Putamen (tissue), 1 donor: Measurements from ENCODE around the gene ZNF665.
"Not testable (repeated sequence)": the region's sequence is repeated elsewhere in the genome, so short reads cannot be mapped to it uniquely, and the experiment has no call there.

ENCODE experiments used
- DNase-seq: peaks from one replicate; pipeline ENCODE4 v3.0.0-alpha.2; 2016; ENCODE audit warnings: low spot score

ZNF665 gene

DNA sequence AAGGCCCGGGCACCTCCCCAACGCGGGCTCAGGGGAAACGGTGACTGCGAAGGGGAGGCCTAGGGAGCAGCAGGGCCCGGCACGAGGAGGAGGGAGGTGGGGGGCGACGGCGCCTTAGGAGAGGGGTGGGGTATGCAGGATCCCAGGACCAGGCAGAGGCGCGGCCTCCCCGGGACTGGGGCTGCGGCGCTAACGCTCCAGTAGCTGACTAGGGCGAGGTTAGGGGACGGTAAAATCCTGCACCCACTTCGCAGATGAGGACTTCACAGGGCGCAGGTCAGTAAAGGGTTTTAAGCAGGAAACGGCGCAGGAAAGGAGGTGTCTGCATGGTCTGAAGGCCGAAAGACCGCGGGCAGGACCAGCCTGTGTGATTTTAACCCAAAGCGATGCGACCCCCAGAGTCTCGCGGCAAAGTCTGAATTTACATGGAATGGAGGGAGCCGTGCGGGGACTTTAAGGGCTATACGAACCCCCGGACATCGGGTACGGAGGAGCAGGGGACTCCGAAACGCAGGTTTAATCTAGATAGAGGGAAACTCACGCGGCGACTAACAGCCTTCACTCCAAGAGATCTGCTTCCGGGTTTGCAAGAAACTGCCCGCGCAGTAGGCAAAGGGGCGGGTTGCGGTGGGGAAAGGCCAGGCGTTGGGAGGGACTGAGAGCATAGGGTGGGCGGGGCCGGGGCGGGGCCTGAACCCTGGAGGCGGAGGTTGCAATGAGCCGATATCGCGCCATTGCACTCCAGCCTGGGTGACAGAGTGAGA is at the start of gene ZNF665:
Gene ZNF665 (minus strand): TSS at position 588 of the 764 bp plus-strand sequence. CDS start 10,460 bp downstream, outside the sequence.
- DNase-seq, result peak; percentile 88

DNA sequence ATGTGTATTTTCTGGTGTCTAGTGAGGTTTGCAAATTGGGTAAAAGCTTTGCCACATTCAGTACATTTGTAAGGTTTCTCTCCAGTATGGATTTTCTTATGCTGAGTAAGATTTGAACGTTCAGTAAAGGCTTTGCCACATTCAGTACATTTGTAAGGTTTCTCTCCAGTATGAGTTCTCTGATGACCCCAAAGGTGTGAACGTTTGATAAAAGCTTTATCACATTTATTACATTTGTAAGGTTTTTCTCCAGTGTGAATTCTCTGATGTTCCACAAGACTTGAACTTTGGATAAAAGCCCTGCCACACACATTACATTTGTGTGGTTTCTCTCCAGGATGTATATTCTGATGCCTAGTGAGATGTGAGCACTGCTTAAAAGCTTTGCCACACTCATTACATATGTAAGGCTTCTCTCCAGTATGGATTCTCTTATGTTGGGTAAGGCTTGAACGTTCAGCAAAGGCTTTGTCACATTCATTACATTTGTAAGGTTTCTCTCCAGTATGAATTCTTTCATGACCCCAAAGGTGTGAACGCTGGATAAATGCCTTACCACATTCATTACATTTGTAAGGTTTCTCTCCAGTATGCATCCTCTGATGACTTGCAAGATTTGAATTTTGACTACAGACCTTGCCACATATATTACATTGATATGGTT is 44.1 kb upstream of the ZNF665 start:
- no peak for DNase-seq

DNA sequence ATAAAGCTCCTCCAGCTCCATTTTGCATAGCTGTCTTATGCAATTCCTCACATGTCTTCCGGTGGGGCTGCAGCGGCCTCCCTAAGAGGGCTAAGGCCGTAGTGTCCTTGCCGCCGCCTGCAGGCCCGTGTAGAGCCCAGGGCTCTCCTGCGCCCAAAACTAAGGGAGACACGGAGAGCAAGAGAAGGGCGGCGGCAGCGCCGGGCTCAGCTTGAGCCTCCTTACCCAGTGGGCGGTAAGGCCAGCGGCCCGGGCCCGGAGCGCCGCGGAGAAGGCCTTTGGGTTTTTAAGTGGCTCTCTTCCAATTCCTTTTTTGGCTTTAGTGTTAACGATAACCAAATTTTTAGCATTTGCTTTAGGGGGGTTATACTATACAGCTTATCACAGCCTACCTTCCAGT is 31.4 kb upstream of the ZNF665 start:
- no peak for DNase-seq

DNA sequence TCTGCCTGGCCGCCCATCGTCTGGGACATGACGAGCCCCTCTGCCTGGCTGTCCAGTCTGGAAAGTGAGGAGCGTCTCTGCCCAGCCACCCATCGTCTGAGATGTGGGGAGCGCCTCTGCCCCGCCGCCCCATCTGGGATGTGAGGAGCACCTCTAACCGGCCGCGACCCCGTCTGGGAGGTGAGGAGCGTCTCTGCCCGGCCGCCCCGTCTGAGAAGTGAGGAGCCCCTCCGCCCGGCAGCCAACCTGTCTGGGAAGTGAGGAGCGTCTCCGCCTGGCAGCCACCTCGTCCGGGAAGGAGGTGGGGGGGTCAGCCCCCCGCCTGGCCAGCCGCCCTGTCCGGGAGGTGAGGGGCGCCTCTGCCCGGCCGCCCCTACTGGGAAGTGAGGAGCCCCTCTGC is 29.6 kb upstream of the ZNF665 start:
- not testable (repeated sequence) for DNase-seq

DNA sequence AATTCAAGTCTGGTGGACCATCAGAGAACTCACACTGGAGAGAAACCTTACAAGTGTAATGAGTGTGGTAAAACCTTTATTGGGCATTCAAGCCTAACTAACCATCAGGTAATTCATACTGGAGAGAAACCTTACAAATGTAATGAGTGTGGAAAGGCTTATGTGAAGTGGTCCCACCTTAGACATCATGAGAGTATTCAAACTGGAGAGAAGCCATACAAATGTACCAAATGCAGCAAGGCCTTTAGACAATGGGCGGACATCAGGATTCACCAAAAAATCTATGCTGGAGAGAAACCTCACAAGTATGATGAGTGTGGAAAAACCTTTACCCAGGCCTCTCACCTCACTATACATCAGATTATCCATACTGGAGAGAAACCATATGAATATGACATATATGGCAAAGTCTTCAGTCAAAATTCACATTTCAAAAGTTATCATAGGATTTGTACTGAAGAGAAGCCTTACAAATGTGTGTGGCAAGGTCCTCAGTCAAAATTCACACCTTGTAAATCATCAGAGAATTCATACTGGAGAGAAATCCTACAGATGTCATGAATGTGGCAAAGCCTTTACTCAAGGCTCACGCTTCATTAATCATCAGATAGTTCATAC is 19.7 kb upstream of the ZNF665 start:
- no peak for DNase-seq

DNA sequence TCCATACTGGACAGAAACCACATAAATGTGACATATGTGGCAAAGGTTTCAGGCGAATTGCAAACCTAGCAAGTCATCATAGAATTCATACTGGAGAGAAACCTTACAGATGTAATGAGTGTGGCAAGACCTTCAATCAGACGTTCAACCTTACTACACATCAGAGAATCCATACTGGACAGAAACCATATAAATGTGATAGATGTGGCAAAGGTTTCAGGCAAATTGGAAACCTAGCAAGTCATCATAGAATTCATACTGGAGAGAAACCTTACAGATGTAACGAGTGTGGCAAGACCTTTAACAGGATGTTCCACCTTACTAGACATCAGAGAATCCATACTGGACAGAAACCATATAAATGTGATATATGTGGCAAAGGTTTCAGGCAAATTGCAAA is 18.4 kb upstream of the ZNF665 start:
- DNase-seq, result not testable (repeated sequence)

DNA sequence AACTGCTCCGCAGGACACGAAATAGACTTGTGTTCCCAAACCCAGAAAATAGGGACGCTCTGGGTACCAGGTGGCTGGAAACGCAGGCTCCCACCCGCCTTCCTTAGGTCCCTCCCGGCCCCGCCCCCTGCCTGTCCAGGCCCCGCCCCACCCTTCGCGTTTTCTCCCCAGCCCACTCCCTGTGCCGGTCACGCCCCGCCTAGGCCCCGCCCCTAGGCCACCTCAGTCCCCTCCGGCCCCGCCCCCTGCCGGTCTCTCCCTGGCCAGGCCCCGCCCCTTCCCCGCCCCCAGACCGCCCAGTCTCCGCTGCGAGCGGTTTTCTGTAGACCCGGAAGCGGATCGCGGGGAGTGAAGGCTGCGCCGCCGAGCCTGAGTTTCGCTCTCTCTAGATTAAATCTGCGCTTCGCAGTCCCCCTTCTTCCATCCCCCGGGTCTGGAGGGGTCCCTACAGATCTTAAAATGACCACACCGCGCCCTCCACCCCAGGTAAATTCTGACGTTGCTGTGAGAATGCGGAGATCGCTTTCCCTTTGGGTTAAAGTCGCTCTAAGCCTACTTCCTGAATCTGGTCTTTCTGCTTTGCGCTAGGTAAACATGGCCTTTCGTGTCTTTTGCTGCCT is 3.7 kb upstream of the ZNF665 start:
- peak; percentile 95 for DNase-seq

DNA sequence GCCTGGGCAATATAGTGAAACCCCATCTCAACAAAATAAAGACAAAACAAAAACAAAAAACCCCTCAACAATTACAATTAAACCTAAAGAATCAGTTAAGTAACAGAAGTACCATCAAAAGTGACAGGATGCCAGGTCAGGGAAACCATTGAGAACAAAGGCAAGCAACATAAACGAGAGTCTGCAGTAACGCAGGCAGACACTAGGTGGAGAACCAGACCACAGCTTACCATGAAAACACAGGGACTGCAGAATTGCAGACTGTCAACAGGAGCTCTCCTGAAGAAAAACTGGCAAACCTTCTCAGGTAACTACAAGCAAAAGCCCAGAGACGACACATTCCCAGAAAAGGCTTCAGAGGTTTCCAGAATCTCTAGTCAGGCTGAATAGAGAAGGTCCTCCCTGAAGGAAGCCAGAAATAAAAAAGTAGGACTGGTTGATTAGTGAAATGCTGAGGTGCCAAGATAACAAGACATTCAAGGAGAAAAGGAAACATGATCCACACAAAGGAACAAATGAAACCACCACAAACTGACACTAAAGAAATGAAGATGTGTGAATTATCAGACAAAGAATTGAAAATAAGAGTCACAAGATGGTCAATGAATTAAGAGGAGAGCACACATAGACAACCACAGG is 2.2 kb upstream of the ZNF665 start:
- peak; percentile 82 for DNase-seq

DNA sequence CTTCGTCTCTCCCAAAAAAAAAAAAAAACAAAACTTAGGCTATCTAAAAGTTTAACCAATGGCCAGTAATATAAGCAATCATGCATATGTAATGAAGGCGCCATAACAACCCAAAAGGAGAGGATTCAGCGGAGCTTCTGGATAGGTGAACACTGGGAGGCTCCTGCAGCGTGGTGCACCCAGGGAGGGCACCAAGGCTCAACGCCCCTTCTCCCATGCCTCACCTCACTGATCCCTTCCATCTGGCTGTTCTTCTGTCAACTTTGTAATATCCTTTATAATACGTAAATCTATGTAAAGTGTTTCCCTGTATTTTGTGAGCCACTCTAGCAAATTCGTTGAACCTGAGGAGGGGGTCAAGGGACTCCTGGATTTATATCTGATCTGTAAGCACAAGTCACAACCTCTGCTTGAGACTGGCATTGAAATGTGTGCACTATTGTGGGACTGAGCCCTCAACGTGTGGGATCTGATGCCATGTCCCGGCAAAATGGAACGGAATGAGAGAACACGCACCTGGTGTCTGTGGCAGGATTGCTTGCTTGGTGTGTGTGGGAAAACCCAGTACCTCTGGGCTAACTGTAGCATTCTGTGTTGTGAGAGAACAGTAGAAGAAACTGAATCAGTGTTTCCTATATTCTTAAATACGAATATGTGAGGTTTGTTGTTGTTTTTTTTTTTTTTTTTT is 521 bp upstream of the ZNF665 start:
- no peak for DNase-seq

DNA sequence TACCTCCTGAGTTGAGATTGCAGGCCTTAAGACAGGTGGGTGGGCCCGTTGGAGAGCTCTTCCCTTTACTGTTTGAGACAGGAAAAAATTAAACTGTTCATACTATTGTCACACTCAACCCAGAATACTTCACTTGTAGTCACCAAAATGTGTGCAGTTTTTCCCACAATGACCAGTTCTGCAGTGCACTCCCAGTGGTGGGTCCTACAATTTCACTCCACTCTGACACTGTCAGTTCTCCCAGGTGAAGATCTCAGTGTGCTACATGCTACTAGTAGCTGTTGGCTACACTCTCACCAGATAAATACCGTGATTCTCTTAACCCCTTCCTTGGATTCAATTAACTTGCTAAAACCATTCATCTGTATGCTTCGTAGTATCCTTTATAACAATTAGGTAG is 2.9 kb downstream of the ZNF665 start:
- no peak for DNase-seq

DNA sequence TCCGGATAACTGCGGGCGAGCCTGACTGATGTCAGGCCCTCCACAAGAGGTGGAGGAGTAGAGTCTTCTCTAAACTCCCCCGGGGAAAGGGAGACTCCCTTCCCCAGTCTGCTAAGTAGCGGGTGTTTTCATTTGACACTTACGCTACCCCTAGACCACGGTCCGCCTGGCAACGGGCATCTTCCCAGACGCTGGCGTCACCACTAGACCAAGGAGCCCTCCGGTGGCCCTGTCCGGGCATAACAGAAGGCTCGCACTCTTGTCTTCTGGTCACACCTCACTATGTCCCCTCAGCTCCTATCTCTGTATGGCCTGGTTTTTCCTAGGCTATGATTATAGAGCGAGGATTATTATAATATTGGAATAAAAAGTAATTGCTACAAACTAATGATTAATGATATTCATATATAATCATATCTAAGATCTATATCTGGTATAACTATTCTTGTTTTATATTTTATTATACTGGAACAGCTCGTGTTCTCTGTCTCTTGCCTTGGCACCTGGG is 3.4 kb downstream of the ZNF665 start:
- DNase-seq, result not testable (repeated sequence)

DNA sequence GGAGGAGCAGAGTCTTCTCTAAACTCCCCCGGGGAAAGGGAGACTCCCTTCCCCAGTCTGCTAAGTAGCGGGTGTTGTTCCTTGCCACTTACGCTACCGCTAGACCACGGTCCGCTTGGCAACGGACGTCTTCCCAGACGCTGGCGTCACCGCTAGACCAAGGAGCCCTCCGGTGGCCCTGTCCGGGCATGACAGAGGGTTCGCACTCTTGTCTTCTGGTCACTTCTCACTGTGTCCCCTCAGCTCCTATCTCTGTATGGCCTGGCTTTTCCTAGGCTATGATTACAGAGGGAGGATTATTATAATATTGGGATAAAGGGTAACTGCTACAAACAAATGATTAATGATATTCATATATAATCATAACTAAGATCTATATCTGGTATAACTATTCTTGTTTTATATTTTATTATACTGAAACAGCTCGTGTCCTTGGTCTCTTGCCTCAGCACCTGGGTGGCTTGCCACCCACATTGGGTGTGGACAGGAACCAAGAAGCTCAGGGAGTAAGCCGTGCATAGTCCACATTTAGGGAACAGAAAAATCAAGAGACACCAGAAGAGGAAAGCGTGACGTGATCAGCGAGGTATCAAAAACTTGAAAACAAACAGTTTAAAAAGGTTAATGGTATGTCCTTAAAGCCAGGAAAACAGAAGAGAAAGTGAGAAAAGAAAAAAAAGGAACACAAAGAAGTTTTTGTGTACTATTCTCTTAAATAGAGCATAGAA is 7.8 kb downstream of the ZNF665 start:
- not testable (repeated sequence) for DNase-seq

DNA sequence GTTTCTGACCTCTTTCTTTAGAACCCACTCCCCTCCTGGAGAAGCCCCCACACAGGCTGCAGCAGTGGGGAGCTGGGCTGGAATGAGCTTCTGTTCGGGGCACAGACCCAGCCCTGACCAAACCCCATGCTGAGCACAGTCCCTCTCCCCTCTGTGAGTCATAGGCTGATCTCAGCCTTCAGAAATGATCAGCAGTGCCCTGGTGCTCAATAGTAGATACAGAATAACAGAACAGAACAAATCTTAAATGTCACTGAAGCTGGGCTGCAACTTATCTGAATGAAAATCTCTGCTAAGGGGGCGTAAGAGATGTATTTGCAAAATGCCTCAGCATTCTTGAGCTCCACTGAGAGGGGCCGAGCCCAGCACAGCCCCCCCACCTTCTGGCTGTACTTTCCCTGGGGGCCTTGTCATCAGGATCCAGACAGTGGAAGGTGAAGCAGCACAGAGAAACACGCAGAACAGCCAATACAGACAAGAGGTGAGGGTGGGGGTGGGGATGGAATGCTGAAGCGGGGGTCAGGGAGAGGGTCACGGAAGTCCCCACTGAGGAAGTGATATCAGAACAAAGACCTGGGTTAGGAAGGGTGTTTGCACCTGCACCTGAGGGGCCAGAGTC is 9.9 kb downstream of the ZNF665 start:
- no peak for DNase-seq

DNA sequence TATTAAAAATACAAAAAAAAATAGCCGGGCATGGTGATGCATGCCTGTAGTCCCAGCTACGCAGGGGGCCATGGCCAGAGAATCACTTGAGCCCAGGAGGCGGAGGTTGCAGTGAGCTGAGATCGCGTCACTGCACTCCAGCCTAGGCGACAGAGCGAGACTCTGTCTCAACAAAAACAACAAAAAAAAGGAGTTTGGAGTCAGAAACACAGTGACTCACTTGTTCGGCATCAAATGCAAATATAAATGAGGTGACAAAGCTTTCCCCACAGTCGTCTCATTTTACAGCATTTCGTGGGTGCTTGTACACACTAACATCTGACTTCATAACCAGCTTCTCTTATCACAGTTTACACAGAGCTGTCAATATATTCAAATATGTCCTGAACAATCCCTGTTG is 11.0 kb downstream of the ZNF665 start:
- DNase-seq, result no peak

DNA sequence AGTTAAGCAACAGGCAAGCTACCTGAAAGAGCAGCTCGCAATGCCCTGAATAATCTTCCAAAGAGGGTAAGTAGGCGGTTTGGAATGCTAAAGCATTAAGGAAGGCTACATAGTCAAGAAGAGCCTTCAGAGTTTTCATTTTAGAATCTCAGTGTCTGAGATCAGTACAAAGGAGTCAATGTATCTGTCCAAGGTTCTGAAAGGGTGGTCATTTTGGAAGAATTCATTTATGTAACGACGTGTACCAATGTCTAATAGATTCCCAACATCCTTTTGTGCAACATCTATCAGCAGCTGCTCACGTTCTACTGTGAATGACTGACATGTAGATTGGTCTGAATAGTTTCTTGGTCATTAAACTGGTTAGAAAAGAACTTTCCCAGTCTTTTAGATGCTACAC is 15.2 kb downstream of the ZNF665 start:
- no peak for DNase-seq

DNA sequence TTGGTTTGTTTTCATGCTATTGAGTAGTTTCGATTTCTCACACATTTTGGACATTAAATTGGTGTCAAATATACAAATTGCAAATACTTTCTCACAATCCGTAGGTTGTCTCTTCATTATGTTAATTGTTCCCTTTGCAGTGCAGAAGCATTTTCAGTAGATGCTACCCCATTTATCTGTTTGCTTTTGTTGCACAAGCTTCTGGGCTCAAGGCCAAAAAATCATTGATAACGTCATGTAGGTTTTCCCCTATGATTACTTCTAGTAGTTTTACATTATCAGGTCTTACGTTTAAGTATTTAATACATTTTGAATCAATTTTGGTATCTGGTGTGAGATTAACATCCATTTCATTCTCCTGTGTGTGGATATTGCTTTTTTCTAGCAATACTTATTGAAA is 20.3 kb downstream of the ZNF665 start:
- DNase-seq, result no peak

DNA sequence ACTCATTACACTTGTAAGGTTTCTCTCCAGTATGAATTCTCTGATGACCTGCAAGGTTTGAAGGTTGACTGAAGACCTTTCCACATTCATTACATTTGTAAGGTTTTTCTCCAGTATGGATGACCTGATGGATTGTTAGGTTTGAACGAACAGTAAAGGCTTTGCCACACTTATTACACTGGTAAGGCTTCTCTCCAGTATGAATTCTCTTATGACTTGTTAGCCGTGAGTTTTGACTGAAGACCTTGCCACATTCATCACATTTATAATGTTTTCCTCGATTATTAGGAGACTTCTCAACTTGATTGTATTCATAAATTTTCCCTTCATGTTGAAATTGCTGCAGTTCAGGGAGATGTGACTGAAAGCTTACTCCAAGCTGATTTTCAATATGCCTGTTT is 27.5 kb downstream of the ZNF665 start:
- DNase-seq, result no peak

DNA sequence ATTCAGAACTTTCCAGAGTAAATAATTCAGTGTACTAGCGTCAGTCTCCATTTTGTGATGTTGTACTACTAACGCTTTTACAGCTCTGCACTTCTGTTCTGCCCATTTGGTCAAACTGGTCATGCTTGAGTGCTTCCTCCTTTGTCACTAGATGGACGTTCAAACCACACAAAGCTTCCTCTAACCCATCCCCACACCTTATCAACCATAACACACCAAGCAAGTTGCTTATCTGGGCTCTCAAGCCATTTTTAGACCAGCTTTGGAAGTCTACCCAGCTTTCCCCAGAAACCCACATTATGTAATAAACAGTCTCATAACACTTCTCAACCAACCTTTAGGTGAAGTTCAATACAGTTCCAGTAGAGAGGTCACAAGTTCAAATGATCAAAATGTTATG is 32.0 kb downstream of the ZNF665 start:
- no peak for DNase-seq

DNA sequence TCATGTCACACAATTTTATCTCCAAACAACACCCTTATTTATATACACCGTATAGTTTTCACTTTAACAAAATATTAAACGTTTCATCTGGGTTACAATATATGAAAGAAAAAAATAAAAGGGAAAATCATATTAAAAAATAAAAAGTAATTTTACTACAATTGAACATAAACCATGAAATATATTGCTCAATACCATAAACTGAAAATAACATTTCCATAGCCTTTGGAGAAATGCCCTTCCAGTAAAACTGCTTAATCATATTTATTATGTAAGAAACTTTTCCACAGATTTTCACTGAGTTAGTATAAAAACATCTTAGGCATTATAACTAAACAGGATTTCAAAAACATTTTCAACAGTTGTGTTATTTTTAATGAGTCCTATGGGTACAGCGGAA is 32.8 kb downstream of the ZNF665 start:
- no peak for DNase-seq

DNA sequence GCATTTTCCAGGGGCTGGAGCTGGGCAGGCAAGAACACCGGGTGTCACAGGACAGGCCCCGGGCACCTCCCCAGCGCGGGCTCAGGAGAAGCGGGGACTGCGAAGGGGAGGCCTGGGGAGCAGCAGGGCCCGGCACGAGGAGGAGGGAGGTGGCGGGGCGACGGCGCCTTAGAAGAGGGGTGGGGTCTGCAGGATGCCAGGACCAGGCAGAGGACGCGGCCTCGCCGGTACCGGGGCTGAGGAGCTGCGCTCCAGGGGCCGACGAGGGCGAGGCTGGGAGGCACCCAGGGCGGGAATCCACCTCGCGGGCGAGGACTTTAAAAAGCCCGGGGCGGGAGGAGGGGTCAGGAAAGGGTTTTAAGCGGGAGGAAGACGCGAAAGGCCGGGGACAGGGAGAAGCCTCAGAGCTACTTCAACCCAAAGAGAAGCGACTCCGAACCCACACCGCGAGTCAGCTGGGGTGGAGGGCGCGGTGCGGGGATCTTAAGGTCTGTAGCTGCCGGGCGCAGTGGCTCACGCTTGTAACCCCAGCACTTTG is 35.0 kb downstream of the ZNF665 start:
- DNase-seq, result peak; percentile 25
